Neutrophil (primary cell): ENCODE measurements around the gene TSHR.

ENCODE experiments used
- H3K27ac ChIP-seq: fragments of 200-600 bp; sonication (generic); 2 replicates; pipeline ENCODE4 v1.5.1; 2016; ENCODE audit warnings: mild to moderate bottlenecking, moderate library complexity
- H3K27me3 ChIP-seq: fragments of 200-600 bp; sonication (generic); 2 replicates; pipeline ENCODE4 v1.6.0; 2016; ENCODE audit warnings: mild to moderate bottlenecking
- H3K36me3 ChIP-seq: fragments of 200-600 bp; sonication (generic); 2 replicates; pipeline ENCODE4 v1.5.1; 2017
- H3K4me1 ChIP-seq, 2 experiments: fragments of 200-600 bp in 1 of 2; sonication (generic) in 1 of 2; 1 replicate in 1 of 2; 2 replicates in 1 of 2; pipeline versions ENCODE4 v1.5.1 to v1.6.1; 2013 to 2016; ENCODE audit warnings: low read depth in 1 of 2, low read length in 1 of 2, mild to moderate bottlenecking in 1 of 2, moderate library complexity in 1 of 2; ENCODE audit not compliant: control insufficient read depth in 1 of 2, insufficient read depth in 1 of 2
- H3K4me3 ChIP-seq, 2 experiments: fragments of 200-600 bp in 1 of 2; sonication (generic) in 1 of 2; 1 replicate in 1 of 2; 2 replicates in 1 of 2; pipeline ENCODE4 v1.5.1; 2013 to 2016; ENCODE audit warnings: low read depth in 1 of 2, low read length in 1 of 2, mild to moderate bottlenecking in 1 of 2, moderate library complexity in 1 of 2
- H3K9me3 ChIP-seq: fragments of 200-600 bp; sonication (generic); 2 replicates; pipeline ENCODE4 v1.5.1; 2016
- TF ChIP-seq, protein P1 (sequence below): fragments of 200-600 bp; sonication (generic); IDR thresholded peaks from 2 replicates; pipeline ENCODE4 v1.5.1; 2016; ENCODE audit warnings: antibody characterized with exemption

Gene TSHR

DNA sequence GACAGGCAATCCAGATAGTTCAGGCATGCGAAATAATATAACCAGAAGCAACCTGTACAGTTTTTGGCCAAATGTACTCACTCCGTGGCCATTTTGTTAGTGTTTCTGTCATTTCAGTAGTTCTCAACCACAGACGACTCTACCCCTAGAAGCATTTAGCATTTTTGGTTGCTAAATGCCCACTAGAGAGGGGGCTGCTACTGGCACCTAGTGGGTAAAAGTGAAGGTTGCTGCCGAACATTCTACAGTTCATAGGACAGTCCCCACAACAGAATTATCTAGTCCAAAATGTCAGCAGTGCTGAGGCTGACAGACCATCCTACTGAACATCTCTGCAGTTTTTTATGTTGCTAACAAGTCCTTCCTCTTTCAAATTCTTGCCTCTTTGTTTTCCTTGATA is 107.4 kb downstream of the TSHR start:
- Histone ChIP-seq H3K9me3 (no peaks in the 10 kb centered on the region), H3K36me3 (no peaks in the 10 kb centered on the region), H3K27me3 (no peaks in the 10 kb centered on the region), H3K27ac (no peak overlapping the region), H3K4me3 (no peak overlapping the region), H3K4me1 (no peaks in the 10 kb centered on the region)
- TF ChIP-seq, protein P1, sequence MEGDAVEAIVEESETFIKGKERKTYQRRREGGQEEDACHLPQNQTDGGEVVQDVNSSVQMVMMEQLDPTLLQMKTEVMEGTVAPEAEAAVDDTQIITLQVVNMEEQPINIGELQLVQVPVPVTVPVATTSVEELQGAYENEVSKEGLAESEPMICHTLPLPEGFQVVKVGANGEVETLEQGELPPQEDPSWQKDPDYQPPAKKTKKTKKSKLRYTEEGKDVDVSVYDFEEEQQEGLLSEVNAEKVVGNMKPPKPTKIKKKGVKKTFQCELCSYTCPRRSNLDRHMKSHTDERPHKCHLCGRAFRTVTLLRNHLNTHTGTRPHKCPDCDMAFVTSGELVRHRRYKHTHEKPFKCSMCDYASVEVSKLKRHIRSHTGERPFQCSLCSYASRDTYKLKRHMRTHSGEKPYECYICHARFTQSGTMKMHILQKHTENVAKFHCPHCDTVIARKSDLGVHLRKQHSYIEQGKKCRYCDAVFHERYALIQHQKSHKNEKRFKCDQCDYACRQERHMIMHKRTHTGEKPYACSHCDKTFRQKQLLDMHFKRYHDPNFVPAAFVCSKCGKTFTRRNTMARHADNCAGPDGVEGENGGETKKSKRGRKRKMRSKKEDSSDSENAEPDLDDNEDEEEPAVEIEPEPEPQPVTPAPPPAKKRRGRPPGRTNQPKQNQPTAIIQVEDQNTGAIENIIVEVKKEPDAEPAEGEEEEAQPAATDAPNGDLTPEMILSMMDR, result no peak

DNA sequence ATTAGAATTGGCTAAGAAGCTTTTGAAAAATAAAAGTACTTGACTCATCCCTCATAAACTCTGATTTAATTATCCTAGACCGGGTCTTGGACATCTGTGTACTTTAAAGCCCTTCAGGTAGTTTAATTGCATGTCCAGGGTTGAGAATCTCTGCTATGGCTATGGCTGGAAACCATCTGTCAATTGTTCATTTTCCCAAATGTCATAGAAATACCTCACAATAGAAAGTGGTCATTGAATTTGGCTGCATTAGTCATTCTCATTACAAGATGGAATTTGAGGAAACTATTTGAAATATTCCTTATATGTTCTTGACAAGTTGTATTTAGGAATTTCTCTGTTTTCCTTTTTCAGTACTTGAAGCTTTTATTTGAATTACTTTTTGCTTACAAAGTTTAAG is 111.3 kb downstream of the TSHR start:
- Histone ChIP-seq H3K4me3 (no peak overlapping the region), H3K9me3 (no peaks in the 10 kb centered on the region), H3K36me3 (no peaks in the 10 kb centered on the region), H3K27me3 (no peaks in the 10 kb centered on the region), H3K4me1 (no peaks in the 10 kb centered on the region), H3K27ac (no peak overlapping the region)
- TF ChIP-seq, protein P1, result no peak

DNA sequence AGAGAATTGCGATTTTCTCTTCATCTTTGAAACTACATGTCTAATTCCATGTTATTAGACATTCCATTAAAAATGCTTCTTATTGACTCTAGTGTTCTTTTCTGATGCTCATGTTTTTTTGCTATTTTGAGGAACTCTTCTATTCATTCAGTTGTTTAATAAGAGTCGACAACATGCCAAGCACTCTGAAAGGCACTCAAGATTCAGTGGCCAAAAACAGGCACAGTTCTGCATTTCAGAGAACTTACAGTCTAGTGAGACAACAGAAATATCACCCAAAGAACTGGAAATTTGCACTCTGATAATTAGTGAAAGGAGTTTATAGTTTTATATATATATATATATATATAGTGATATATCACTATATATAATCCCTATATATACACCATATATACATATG is 111.7 kb downstream of the TSHR start:
- Histone ChIP-seq H3K27me3 (no peaks in the 10 kb centered on the region), H3K36me3 (no peaks in the 10 kb centered on the region), H3K4me3 (no peak overlapping the region), H3K27ac (no peak overlapping the region), H3K4me1 (no peaks in the 10 kb centered on the region), H3K9me3 (peaks cover 4% of the 10 kb centered on the region)
- TF ChIP-seq, protein P1, result no peak

DNA sequence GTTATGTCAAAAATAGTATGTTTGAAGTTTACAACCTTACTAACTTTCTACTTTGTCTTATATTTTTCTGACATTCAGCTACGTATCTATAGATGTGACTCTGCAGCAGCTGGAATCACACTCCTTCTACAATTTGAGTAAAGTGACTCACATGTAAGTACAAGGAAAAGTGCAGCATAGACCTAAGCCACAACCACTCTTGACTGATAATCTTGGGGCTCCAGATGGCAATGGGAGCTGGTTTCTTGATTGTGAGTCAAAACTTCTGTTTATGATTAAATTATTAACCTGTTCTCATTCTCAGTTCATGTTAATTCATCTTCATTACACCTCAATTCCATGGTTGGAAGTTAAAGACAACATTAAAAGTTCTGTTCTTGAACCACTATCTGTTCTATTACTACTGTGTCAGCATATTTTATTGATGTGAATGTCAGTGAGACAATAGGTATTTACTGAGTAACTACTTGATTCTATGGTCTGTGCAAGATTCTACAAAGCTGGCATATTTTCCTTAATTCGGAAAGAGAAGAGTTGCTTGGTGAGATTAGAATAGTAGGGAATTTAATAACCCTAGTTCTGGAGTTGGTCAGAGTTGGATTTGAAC is 112.9 kb downstream of the TSHR start:
- no peaks in the 10 kb centered on the region for H3K27me3 ChIP-seq
- H3K36me3 ChIP-seq, result no peaks in the 10 kb centered on the region
- H3K4me1 ChIP-seq, result no peaks in the 10 kb centered on the region
- peaks cover 4% of the 10 kb centered on the region for H3K9me3 ChIP-seq
- H3K4me3 ChIP-seq, result no peak overlapping the region
- TF ChIP-seq, protein P1, result no peak
- no peak overlapping the region for H3K27ac ChIP-seq

DNA sequence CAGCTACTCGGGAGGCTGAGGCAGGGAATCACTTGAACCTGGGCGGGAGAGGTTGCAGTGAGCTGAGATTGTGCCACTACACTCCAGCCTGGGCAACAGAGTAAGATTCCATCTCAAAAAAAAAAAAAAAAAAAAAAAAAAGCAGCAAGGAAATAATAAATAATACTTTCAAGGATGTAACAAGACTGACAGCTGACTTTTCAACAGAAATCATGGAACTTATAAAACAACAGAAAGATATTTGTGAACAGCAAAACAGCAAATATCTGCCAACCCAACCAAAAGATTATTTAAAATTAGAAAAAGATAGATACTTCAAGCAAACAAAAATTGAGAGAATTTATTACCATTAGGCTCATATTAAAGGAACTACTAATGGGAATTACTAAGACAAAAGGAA is 115.1 kb downstream of the TSHR start:
- TF ChIP-seq, protein P1, result no peak
- no peaks in the 10 kb centered on the region for H3K36me3 ChIP-seq
- peaks cover 4% of the 10 kb centered on the region for H3K9me3 ChIP-seq
- H3K4me3 ChIP-seq, result no peak overlapping the region
- H3K27me3 ChIP-seq, result no peaks in the 10 kb centered on the region
- H3K4me1 ChIP-seq, result no peaks in the 10 kb centered on the region
- no peak overlapping the region for H3K27ac ChIP-seq

DNA sequence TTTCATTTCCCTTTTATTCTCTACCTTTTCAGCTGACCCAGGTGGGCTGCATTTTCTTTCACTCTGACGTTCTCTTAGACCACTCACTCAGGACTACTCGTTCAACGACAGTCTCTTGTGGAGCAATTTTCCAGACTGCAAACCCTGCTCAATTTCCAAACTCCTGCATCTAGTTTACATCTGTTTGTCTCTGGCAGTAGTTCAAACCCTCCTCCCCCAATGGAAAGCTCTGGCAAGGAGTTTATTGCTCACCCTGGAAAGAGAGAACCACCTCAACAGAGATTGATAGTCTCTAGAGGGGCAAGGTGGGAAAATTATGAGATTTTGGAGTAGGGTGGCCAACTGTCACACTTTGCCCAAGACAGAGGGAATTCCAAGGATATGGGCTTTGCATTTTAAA is 130.2 kb downstream of the TSHR start:
- H3K27me3 ChIP-seq, result no peaks in the 10 kb centered on the region
- H3K27ac ChIP-seq, result no peak overlapping the region
- no peaks in the 10 kb centered on the region for H3K9me3 ChIP-seq
- TF ChIP-seq, protein P1, result no peak
- no peak overlapping the region for H3K4me3 ChIP-seq
- peaks cover 0 to 6% of the 10 kb centered on the region in 2 experiments for H3K4me1 ChIP-seq
- no peaks in the 10 kb centered on the region for H3K36me3 ChIP-seq
